Natural killer cell (primary cell): ENCODE data around the gene XPA. TPM values are rescaled to one million over a fixed set of nuclear protein-coding genes. Genes with fewer than 3 reads are reported as not detected.
A peak's percentile ranks its signal among the peaks of the same experiment; 100 is the strongest.
"Not testable (repeated sequence)": the region's sequence is repeated elsewhere in the genome, so short reads cannot be mapped to it uniquely, and the experiment has no call there.

Experiments used
- ATAC-seq, 3 donors: fragments of 150-1000 bp in 2 of 3; fragments of 200-7000 bp in 1 of 3; cut with Tn5 transposase; 1 replicate in 1 of 3; 2 replicates in 2 of 3; pipeline ENCODE4 v1.10.0; 2021; ENCODE audit warnings: mild to moderate bottlenecking in 2 of 3, moderate library complexity in 2 of 3
- DNase-seq, 2 donors: peaks; one replicate each; pipeline versions ENCODE4 v3.0.0 to v3.0.0-alpha.2; 2013 to 2021; ENCODE audit warnings: mixed read lengths in 1 of 2
- H3K27ac ChIP-seq: one replicate; pipeline ENCODE4 v1.5.1; 2013; ENCODE audit warnings: mild to moderate bottlenecking, low read length
- H3K27me3 ChIP-seq: one replicate; pipeline ENCODE4 v1.6.1; 2013; ENCODE audit warnings: low read length; ENCODE audit not compliant: control insufficient read depth, insufficient read depth
- H3K36me3 ChIP-seq: one replicate; pipeline ENCODE4 v1.6.1; 2013; ENCODE audit warnings: low read length; ENCODE audit not compliant: control insufficient read depth, insufficient read depth
- H3K4me1 ChIP-seq: one replicate; pipeline ENCODE4 v1.6.1; 2013; ENCODE audit warnings: low read length; ENCODE audit not compliant: control insufficient read depth, insufficient read depth
- H3K4me3 ChIP-seq: one replicate; pipeline ENCODE4 v1.5.1; 2013; ENCODE audit warnings: low read length
- H3K9me3 ChIP-seq: one replicate; pipeline ENCODE4 v1.6.1; 2013; ENCODE audit warnings: low read length; ENCODE audit not compliant: control insufficient read depth, insufficient read depth
- H3K27ac Mint-ChIP-seq, 2 donors: one replicate each; pipeline ENCODE4 v1.8.0; 2022; ENCODE audit warnings: mild to moderate bottlenecking in 2 of 2, mixed read lengths in 2 of 2, moderate library complexity in 1 of 2
- H3K27me3 Mint-ChIP-seq, 2 donors: one replicate each; pipeline ENCODE4 v1.8.0; 2022; ENCODE audit warnings: low read depth in 2 of 2, mixed read lengths in 2 of 2
- H3K36me3 Mint-ChIP-seq: one replicate; pipeline ENCODE4 v1.8.0; 2022; ENCODE audit warnings: mixed read lengths
- H3K4me1 Mint-ChIP-seq, 2 donors: one replicate each; pipeline ENCODE4 v1.8.0; 2022; ENCODE audit warnings: mixed read lengths in 2 of 2
- H3K4me3 Mint-ChIP-seq: one replicate; pipeline ENCODE4 v1.8.0; 2022; ENCODE audit warnings: mild to moderate bottlenecking, moderate library complexity, mixed read lengths
- H3K9me3 Mint-ChIP-seq, 2 donors: one replicate each; pipeline ENCODE4 v1.8.0; 2022; ENCODE audit warnings: mixed read lengths in 2 of 2
- CTCF ChIP-seq: fragments of 200-600 bp; IDR thresholded peaks from one replicate; pipeline ENCODE4 v1.8.0; 2022; ENCODE audit warnings: antibody characterized with exemption
- WGBS: methylation state at CpG from one replicate; pipeline ENCODE4 v1.1.7; 2013; ENCODE audit warnings: missing lambda C conversion rate; ENCODE audit not compliant: insufficient coverage; 5-methylcytosine and 5-hydroxymethylcytosine counted together
- intact Hi-C: fragments of 100-400 bp; cut with micrococcal nuclease; formaldehyde crosslinking; loops from one replicate; pipeline ENCODE4 v1.14.2; 2022
- total RNA-seq, 4 donors: library from RNA; stranded (reverse); fragments of 120-200 nt in 1 of 4; gene quantifications; one replicate each; pipeline versions ENCODE4 v1.2.3 to v1.2.4, GENCODE V29; 2013 to 2022

Gene XPA
- 10 to 100 TPM; 21.7 to 28.4 (median 25.6) TPM for total RNA-seq
- total RNA-seq (2013), result 43.4 TPM

DNA sequence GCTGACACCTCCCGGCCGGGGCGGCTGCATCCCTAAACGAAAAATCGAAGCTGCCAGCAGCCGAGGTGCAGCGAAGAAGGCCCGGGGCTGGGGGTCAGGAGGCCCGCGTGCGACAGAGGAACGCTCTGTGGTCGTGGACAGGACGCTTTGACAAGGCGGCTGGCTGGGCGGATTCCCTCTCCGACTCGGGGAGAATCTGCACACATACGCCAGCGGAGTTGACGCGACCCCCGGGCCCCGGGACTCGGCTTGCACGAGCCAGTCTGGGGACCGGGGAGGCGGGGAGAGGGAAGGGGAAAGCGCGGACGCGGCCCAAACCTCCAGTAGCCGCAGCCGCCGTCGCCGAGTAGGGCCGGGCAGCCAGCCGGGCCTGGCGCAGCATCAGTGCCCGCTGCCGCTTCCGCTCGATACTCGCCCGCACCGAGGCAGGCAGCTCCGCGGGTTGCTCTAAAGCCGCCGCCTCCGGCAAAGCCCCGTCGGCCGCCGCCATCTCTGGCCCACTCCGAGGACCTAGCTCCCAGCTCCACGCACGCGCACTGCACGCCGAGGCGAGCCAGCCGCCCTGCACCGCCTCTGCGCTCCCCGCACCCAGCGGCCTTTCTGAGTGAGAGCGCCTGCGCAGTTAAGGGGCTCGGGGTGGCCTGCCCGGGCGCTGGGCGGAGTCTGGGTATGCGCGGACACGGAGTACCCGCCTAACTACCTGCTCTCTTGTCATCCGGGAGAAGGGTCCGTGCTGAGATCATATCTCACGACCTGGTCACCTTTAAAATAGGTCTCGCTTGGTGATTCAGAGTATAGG, at the start of gene XPA:
TSS of gene XPA (minus strand) at position 538 of the 799 bp plus-strand sequence. CDS start at position 490, 48 bp downstream.
- H3K9me3 Mint-ChIP-seq, result no peaks in the 10 kb centered on the region
- Histone ChIP-seq H3K27me3 (no peaks in the 10 kb centered on the region), H3K4me1 (peaks cover 16% of the 10 kb centered on the region), H3K36me3 (peaks cover 7% of the 10 kb centered on the region), H3K9me3 (no peaks in the 10 kb centered on the region), H3K27ac (peak within 1 kb of the TSS; percentile 89), H3K4me3 (peak within 1 kb of the TSS; percentile 93)
- no peak for TF ChIP-seq CTCF
- intact Hi-C loops, result loop anchor here (1.0 kb wide), 1 partner anchor 64 kb away; the partner anchor contains the start of genes NCBP1 and TSTD2
- peaks cover 46 to 55% of the 10 kb centered on the region in 2 donors for H3K4me1 Mint-ChIP-seq
- peak; percentile 91 to 98 (median 94) for ATAC-seq
- peak within 1 kb of the TSS; percentile 93 to 95 for H3K27ac Mint-ChIP-seq
- H3K36me3 Mint-ChIP-seq, result no peaks in the 10 kb centered on the region
- peak within 1 kb of the TSS; percentile 89 for H3K4me3 Mint-ChIP-seq
- WGBS, result under 1% methylated on average over 82 of the region's 82 CpGs
- DNase-seq, result peak; percentile 96 to 99
- peaks cover 10 to 15% of the 10 kb centered on the region in 2 donors for H3K27me3 Mint-ChIP-seq

DNA sequence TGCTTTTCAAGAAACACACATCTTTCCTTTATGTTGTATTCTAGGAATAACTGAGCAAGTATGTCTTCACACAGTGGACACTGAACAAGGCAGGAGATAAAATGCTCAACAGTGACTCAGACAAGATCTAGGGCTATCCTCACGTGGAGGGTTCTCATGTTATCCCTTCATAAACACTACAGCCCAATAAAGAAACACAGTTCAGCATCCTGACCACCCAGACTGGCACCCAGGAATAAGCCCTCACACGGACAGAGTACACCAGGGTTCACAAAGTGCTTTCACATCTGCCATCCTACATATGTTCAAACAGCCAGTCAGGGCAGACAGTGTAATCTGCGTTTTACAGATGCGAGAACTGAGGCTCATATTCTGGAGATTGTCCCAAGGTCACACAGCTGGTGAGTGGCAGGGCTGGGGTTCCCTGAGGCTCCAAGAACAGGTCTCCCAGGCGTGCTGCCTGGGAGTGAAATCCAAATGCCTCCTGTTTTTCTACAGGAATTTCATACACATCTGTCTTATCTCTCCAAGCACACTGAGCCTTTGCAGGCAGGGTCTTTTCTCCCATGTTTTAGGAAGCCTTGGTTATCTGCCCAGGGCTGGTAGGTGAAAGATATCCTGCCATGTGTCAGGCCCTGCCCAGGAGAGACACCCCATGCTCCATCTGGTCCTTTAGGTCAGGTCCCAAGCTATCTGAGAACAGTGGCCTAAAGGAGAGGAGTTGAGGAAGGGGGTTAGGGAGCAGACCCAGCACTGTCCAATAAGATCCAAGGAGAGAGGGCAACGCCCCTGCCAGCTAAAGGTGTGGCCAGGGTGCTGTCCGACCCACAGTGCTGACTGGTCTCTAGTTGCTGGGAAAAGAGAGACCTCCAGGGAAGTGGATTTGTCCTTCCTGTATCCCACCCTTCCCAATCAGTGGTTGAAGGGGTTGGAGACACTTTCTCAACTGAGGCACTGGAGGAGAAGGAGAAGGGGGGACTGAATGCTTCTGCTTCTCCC, 47.9 kb upstream of the XPA start:
- Mint-ChIP-seq H3K27me3 (peaks cover 46 to 68% of the 10 kb centered on the region in 2 donors), H3K9me3 (peaks cover 0 to 3% of the 10 kb centered on the region in 2 donors), H3K36me3 (no peaks in the 10 kb centered on the region), H3K27ac (no peak overlapping the region), H3K4me3 (no peak overlapping the region), H3K4me1 (no peaks in the 10 kb centered on the region)
- H3K27me3 ChIP-seq, result peaks cover 23% of the 10 kb centered on the region
- H3K4me1 ChIP-seq, result peaks cover 8% of the 10 kb centered on the region
- intact Hi-C loops, result no loop called here
- H3K27ac ChIP-seq, result no peak overlapping the region
- peaks cover 5% of the 10 kb centered on the region for H3K9me3 ChIP-seq
- no peak overlapping the region for H3K4me3 ChIP-seq
- ATAC-seq (no peak), DNase-seq (no peak)
- no peaks in the 10 kb centered on the region for H3K36me3 ChIP-seq
- TF ChIP-seq CTCF, result no peak
- WGBS, result 54% methylated on average over 7 of the region's 7 CpGs

GRCh38 chr9:97744025-97744424, 46.9 kb upstream of the XPA start:
- WGBS, result 57% methylated on average over 7 of the region's 7 CpGs
- peaks cover 26% of the 10 kb centered on the region for H3K27me3 ChIP-seq
- H3K4me1 Mint-ChIP-seq, H3K4me3 ChIP-seq, H3K27ac Mint-ChIP-seq, H3K4me3 Mint-ChIP-seq, H3K36me3 Mint-ChIP-seq, DNase-seq, H3K27ac ChIP-seq, H3K4me1 ChIP-seq, intact Hi-C loops, H3K9me3 Mint-ChIP-seq, H3K9me3 ChIP-seq, H3K36me3 ChIP-seq, ATAC-seq: not testable (repeated sequence)
- peaks cover 51 to 68% of the 10 kb centered on the region in 2 donors for H3K27me3 Mint-ChIP-seq

GRCh38 chr9:97742545-97742944, 45.4 kb upstream of the XPA start:
- H3K9me3 Mint-ChIP-seq, result peaks cover 0 to 3% of the 10 kb centered on the region in 2 donors
- Histone ChIP-seq H3K27ac (no peak overlapping the region), H3K36me3 (no peaks in the 10 kb centered on the region), H3K27me3 (peaks cover 26% of the 10 kb centered on the region), H3K4me1 (peaks cover 8% of the 10 kb centered on the region), H3K9me3 (peaks cover 5% of the 10 kb centered on the region), H3K4me3 (no peak overlapping the region)
- 92% methylated on average over 10 of the region's 10 CpGs for WGBS
- H3K4me3 Mint-ChIP-seq, result no peak overlapping the region
- intact Hi-C loops, result no loop called here
- H3K27ac Mint-ChIP-seq, result no peak overlapping the region
- peaks cover 50 to 82% of the 10 kb centered on the region in 2 donors for H3K27me3 Mint-ChIP-seq
- no peak for TF ChIP-seq CTCF
- ATAC-seq (no peak), DNase-seq (no peak)
- H3K36me3 Mint-ChIP-seq, result no peaks in the 10 kb centered on the region
- H3K4me1 Mint-ChIP-seq, result no peaks in the 10 kb centered on the region
